SK-N-SH treated with all-trans-retinoic acid at 6 μM for 48 hours (cell line): ENCODE results near the gene AGAP1.

Source experiments
- ATAC-seq: fragments of 200-7000 bp; cut with Tn5 transposase; 3 replicates; pipeline ENCODE4 v1.9.1; 2020; ENCODE audit warnings: mild to moderate bottlenecking, moderate library complexity
- BACH2 ChIP-seq: fragments of 250-450 bp; sonication (Bioruptor Pico); IDR thresholded peaks from 2 replicates; pipeline ENCODE4 v1.9.0; 2021; ENCODE audit warnings: mild to moderate bottlenecking, borderline replicate concordance
- CSDC2 ChIP-seq: fragments of 250-450 bp; sonication (Bioruptor Pico); IDR thresholded peaks from 2 replicates; pipeline ENCODE4 v1.5.0; 2020; ENCODE audit warnings: mild to moderate bottlenecking, moderate library complexity
- ESRRG ChIP-seq: fragments of 250-450 bp; sonication (Bioruptor Pico); IDR thresholded peaks from 2 replicates; pipeline ENCODE4 v1.6.1; 2021; ENCODE audit warnings: mild to moderate bottlenecking
- GLIS3 ChIP-seq: fragments of 250-450 bp; sonication (Bioruptor Pico); IDR thresholded peaks from 2 replicates; pipeline ENCODE4 v1.5.0; 2020; ENCODE audit warnings: mild to moderate bottlenecking, moderate library complexity
- ISL1 ChIP-seq: fragments of 250-450 bp; sonication (Bioruptor Pico); IDR thresholded peaks from 2 replicates; pipeline ENCODE4 v2.1.2; 2022; ENCODE audit warnings: mild to moderate bottlenecking, moderate library complexity
- OSR1 ChIP-seq: fragments of 250-450 bp; sonication (Bioruptor Pico); IDR thresholded peaks from 2 replicates; pipeline ENCODE4 v1.8.0; 2022; ENCODE audit warnings: moderate library complexity, mild to moderate bottlenecking, inconsistent platforms
- PPARA ChIP-seq: fragments of 250-450 bp; sonication (Bioruptor Pico); IDR thresholded peaks from 2 replicates; pipeline ENCODE4 v1.5.0; 2020; ENCODE audit warnings: mild to moderate bottlenecking, borderline replicate concordance
- RARB ChIP-seq: fragments of 250-450 bp; sonication (Bioruptor Pico); IDR thresholded peaks from 2 replicates; pipeline ENCODE4 v1.8.0; 2021; ENCODE audit warnings: mild to moderate bottlenecking, moderate library complexity
- SNAI2 ChIP-seq: fragments of 250-450 bp; sonication (Bioruptor Pico); IDR thresholded peaks from 2 replicates; pipeline ENCODE4 v1.5.0; 2020; ENCODE audit warnings: mild to moderate bottlenecking, moderate library complexity
- TCF4 ChIP-seq: fragments of 250-450 bp; sonication (Bioruptor Pico); IDR thresholded peaks from 2 replicates; pipeline ENCODE4 v1.8.0; 2021; ENCODE audit warnings: mild to moderate bottlenecking, moderate library complexity, borderline replicate concordance
- ZC3H10 ChIP-seq: fragments of 250-450 bp; sonication (Bioruptor Pico); IDR thresholded peaks from 2 replicates; pipeline ENCODE4 v1.5.1; 2021; ENCODE audit warnings: mild to moderate bottlenecking, moderate library complexity
- ZFP3 ChIP-seq: fragments of 250-450 bp; sonication (Bioruptor Pico); IDR thresholded peaks from 2 replicates; pipeline ENCODE4 v1.5.0; 2020; ENCODE audit warnings: mild to moderate bottlenecking, moderate library complexity
- ZFP30 ChIP-seq: fragments of 450-650 bp; formaldehyde crosslinking; IDR thresholded peaks from 2 replicates; pipeline ENCODE4 v1.5.0; 2022; ENCODE audit warnings: mild to moderate bottlenecking, moderate library complexity
- ZNF565 ChIP-seq: fragments of 450-650 bp; formaldehyde crosslinking; conservative IDR thresholded peaks from 2 replicates; pipeline ENCODE4 v1.5.0; 2020; ENCODE audit warnings: low read depth, mild to moderate bottlenecking, moderate library complexity
- ZNF70 ChIP-seq: fragments of 450-650 bp; formaldehyde crosslinking; IDR thresholded peaks from 2 replicates; pipeline ENCODE4 v1.5.0; 2020; ENCODE audit warnings: mild to moderate bottlenecking, moderate library complexity
- ZNF8 ChIP-seq: fragments of 450-650 bp; formaldehyde crosslinking; IDR thresholded peaks from 2 replicates; pipeline ENCODE4 v1.5.0; 2020; ENCODE audit warnings: mild to moderate bottlenecking, moderate library complexity
- TF ChIP-seq, protein P1 (sequence below): fragments of 250-450 bp; sonication (Bioruptor Pico); IDR thresholded peaks from 2 replicates; pipeline ENCODE4 v1.5.0; 2020; ENCODE audit warnings: mild to moderate bottlenecking, moderate library complexity
- TF ChIP-seq, protein P2 (sequence below): fragments of 250-450 bp; sonication (Bioruptor Pico); IDR thresholded peaks from 2 replicates; pipeline ENCODE4 v1.8.0; 2021; ENCODE audit warnings: low read depth, mild to moderate bottlenecking, moderate library complexity, borderline replicate concordance
- TF ChIP-seq, protein P3 (sequence below): fragments of 250-450 bp; sonication (Bioruptor Pico); IDR thresholded peaks from 2 replicates; pipeline ENCODE4 v1.5.1; 2020; ENCODE audit warnings: low read depth, mild to moderate bottlenecking, moderate library complexity
- TF ChIP-seq, protein P4 (sequence below): fragments of 250-450 bp; sonication (Bioruptor Pico); IDR thresholded peaks from 2 replicates; pipeline ENCODE4 v1.8.0; 2020; ENCODE audit warnings: mild to moderate bottlenecking, moderate library complexity, borderline replicate concordance
- TF ChIP-seq, protein P5 (sequence below): fragments of 250-450 bp; sonication (Bioruptor Pico); IDR thresholded peaks from 2 replicates; pipeline ENCODE4 v1.5.1; 2021; ENCODE audit warnings: mild to moderate bottlenecking, moderate library complexity

AGAP1 gene

DNA sequence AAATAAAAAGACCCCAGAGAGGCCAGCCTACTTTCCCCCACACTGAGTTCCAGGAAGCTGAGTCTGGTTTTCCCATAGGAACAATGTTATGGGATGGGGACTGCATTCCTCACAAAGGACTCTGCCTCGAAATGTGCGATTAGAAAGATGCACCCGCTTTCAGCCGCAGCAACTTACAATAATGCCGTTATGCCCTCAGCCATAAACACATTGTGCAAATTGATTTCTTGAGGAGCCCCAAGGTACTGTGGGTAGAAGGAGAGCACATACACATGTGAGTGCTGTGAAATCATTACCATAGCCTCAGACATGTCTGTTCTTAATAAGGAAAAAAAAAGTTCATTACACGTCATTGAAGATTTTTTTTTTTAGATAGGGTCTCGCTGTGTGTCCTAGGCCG is 64.7 kb downstream of the AGAP1 start:
- TF ChIP-seq ZFP30 (no peak), CSDC2 (CRISPR knock-in tag) (no peak), BACH2 (no peak), RARB (CRISPR knock-in tag) (no peak), PPARA (no peak), GLIS3 (no peak), ZNF8 (CRISPR knock-in tag) (no peak), ZNF70 (CRISPR knock-in tag) (no peak), ZFP3 (CRISPR knock-in tag) (no peak), TCF4 (CRISPR knock-in tag) (no peak), OSR1 (CRISPR knock-in tag) (no peak), ZC3H10 (CRISPR knock-in tag) (no peak), ISL1 (CRISPR knock-in tag) (no peak)
- TF ChIP-seq, protein P1, sequence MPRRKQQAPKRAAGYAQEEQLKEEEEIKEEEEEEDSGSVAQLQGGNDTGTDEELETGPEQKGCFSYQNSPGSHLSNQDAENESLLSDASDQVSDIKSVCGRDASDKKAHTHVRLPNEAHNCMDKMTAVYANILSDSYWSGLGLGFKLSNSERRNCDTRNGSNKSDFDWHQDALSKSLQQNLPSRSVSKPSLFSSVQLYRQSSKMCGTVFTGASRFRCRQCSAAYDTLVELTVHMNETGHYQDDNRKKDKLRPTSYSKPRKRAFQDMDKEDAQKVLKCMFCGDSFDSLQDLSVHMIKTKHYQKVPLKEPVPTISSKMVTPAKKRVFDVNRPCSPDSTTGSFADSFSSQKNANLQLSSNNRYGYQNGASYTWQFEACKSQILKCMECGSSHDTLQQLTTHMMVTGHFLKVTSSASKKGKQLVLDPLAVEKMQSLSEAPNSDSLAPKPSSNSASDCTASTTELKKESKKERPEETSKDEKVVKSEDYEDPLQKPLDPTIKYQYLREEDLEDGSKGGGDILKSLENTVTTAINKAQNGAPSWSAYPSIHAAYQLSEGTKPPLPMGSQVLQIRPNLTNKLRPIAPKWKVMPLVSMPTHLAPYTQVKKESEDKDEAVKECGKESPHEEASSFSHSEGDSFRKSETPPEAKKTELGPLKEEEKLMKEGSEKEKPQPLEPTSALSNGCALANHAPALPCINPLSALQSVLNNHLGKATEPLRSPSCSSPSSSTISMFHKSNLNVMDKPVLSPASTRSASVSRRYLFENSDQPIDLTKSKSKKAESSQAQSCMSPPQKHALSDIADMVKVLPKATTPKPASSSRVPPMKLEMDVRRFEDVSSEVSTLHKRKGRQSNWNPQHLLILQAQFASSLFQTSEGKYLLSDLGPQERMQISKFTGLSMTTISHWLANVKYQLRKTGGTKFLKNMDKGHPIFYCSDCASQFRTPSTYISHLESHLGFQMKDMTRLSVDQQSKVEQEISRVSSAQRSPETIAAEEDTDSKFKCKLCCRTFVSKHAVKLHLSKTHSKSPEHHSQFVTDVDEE (CRISPR knock-in tag) = no peak
- TF ChIP-seq, protein P2, sequence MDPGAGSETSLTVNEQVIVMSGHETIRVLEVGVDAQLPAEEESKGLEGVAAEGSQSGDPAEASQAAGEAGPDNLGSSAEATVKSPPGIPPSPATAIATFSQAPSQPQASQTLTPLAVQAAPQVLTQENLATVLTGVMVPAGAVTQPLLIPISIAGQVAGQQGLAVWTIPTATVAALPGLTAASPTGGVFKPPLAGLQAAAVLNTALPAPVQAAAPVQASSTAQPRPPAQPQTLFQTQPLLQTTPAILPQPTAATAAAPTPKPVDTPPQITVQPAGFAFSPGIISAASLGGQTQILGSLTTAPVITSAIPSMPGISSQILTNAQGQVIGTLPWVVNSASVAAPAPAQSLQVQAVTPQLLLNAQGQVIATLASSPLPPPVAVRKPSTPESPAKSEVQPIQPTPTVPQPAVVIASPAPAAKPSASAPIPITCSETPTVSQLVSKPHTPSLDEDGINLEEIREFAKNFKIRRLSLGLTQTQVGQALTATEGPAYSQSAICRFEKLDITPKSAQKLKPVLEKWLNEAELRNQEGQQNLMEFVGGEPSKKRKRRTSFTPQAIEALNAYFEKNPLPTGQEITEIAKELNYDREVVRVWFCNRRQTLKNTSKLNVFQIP (CRISPR knock-in tag) = no peak
- TF ChIP-seq, protein P3, sequence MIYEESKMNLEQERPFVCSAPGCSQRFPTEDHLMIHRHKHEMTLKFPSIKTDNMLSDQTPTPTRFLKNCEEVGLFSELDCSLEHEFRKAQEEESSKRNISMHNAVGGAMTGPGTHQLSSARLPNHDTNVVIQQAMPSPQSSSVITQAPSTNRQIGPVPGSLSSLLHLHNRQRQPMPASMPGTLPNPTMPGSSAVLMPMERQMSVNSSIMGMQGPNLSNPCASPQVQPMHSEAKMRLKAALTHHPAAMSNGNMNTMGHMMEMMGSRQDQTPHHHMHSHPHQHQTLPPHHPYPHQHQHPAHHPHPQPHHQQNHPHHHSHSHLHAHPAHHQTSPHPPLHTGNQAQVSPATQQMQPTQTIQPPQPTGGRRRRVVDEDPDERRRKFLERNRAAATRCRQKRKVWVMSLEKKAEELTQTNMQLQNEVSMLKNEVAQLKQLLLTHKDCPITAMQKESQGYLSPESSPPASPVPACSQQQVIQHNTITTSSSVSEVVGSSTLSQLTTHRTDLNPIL (CRISPR knock-in tag) = no peak
- TF ChIP-seq, protein P4, sequence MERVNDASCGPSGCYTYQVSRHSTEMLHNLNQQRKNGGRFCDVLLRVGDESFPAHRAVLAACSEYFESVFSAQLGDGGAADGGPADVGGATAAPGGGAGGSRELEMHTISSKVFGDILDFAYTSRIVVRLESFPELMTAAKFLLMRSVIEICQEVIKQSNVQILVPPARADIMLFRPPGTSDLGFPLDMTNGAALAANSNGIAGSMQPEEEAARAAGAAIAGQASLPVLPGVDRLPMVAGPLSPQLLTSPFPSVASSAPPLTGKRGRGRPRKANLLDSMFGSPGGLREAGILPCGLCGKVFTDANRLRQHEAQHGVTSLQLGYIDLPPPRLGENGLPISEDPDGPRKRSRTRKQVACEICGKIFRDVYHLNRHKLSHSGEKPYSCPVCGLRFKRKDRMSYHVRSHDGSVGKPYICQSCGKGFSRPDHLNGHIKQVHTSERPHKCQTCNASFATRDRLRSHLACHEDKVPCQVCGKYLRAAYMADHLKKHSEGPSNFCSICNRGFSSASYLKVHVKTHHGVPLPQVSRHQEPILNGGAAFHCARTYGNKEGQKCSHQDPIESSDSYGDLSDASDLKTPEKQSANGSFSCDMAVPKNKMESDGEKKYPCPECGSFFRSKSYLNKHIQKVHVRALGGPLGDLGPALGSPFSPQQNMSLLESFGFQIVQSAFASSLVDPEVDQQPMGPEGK (CRISPR knock-in tag) = no peak
- TF ChIP-seq, all 23 proteins: peak for 0
- ATAC-seq = no peak

DNA sequence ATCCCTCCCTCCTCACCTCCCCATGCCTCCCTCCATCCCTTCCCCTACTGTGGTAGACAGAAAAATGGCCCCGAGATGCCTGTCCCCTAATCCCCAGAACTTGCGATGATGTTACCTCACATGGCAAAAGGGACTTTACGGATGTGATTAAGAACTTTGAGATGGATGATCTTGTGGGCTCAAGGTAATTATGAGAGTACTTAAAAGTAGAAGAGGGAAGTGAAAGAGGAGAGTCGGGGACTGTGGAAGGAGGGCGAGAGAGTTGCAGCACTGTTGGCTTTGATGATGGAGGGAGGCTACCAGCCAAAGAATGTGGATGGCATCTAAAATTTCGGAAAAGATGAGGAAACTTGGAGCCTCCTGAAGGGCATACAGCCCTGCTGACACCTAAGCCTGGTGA is 66.5 kb downstream of the AGAP1 start:
- ATAC-seq = no peak
- TF ChIP-seq SNAI2 (CRISPR knock-in tag) (no peak), TCF4 (CRISPR knock-in tag) (no peak), ZNF70 (CRISPR knock-in tag) (no peak), ZNF8 (CRISPR knock-in tag) (no peak), BACH2 (no peak), ZNF565 (CRISPR knock-in tag) (no peak), GLIS3 (no peak), OSR1 (CRISPR knock-in tag) (no peak), ZC3H10 (CRISPR knock-in tag) (no peak), ESRRG (CRISPR knock-in tag) (no peak)
- TF ChIP-seq, protein P5, sequence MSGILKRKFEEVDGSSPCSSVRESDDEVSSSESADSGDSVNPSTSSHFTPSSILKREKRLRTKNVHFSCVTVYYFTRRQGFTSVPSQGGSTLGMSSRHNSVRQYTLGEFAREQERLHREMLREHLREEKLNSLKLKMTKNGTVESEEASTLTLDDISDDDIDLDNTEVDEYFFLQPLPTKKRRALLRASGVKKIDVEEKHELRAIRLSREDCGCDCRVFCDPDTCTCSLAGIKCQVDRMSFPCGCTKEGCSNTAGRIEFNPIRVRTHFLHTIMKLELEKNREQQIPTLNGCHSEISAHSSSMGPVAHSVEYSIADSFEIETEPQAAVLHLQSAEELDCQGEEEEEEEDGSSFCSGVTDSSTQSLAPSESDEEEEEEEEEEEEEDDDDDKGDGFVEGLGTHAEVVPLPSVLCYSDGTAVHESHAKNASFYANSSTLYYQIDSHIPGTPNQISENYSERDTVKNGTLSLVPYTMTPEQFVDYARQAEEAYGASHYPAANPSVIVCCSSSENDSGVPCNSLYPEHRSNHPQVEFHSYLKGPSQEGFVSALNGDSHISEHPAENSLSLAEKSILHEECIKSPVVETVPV = no peak
- TF ChIP-seq, protein P4 (CRISPR knock-in tag) = no peak
- TF ChIP-seq, protein P1 (CRISPR knock-in tag) = no peak
- TF ChIP-seq, protein P2 (CRISPR knock-in tag) = no peak
- TF ChIP-seq, all 23 proteins: peak for 0
